ENCODE measurements around the gene TMEM147.

DNA sequence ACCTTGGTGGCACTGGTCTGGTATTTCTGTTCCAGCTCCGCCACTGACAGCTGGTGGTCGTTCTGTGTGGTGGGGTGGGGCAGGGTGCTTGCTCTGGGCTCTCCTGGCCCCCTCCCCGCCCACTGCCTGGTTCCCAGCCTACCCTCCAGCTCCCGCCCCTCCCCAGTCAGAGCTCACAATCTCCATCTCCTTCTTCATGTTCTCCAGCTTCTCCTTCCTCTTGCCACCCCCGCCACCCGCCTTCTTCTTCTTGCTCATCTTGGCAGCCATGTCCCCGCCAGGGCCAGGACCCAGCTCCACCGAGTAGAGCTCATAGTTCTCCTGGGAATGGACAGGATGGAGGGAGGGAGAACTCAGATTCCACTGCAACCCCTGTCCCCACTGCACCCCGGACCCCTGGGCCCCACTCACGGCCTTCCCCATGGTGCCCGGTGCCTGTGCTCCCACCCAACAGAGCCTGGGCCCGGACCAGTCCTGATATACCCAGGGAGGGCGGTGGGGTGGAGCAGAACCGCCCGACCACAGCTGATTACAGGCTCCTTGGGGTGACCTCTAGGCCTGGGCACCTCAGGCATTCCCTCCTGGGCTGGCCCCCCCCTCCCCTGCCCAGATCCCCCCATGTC is 17.9 kb downstream of the TMEM147 start, which contains the start of gene ATP4A:
- TF ChIP-seq, protein P1, sequence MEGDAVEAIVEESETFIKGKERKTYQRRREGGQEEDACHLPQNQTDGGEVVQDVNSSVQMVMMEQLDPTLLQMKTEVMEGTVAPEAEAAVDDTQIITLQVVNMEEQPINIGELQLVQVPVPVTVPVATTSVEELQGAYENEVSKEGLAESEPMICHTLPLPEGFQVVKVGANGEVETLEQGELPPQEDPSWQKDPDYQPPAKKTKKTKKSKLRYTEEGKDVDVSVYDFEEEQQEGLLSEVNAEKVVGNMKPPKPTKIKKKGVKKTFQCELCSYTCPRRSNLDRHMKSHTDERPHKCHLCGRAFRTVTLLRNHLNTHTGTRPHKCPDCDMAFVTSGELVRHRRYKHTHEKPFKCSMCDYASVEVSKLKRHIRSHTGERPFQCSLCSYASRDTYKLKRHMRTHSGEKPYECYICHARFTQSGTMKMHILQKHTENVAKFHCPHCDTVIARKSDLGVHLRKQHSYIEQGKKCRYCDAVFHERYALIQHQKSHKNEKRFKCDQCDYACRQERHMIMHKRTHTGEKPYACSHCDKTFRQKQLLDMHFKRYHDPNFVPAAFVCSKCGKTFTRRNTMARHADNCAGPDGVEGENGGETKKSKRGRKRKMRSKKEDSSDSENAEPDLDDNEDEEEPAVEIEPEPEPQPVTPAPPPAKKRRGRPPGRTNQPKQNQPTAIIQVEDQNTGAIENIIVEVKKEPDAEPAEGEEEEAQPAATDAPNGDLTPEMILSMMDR (IDR thresholded peaks at IDR 0.05; ENCODE audit: low read length) = no peak
- no peak for TF ChIP-seq EZH2 (IDR thresholded peaks at IDR 0.05; ENCODE audit: borderline replicate concordance, low read length)

Data from OCI-LY1 (cell line).